Testis (tissue), 3 donors: Measurements from ENCODE around the gene C19orf53. TPM values are rescaled to one million over a fixed set of nuclear protein-coding genes. Genes with fewer than 3 reads are reported as not detected.
A peak's percentile ranks its signal among the peaks of the same experiment; 100 is the strongest.

Experiments used
- DNase-seq: peaks from one replicate; pipeline ENCODE4 v3.0.0-alpha.2; 2019
- H3K27ac ChIP-seq, 2 donors: fragments of 200-600 bp; sonication (generic); one replicate each; pipeline ENCODE4 v1.5.1; 2019
- H3K27me3 ChIP-seq: fragments of 200-600 bp; sonication (generic); one replicate; pipeline ENCODE4 v1.5.1; 2019
- H3K36me3 ChIP-seq: fragments of 200-600 bp; sonication (generic); one replicate; pipeline ENCODE4 v1.5.1; 2017; ENCODE audit warnings: low read depth; ENCODE audit errors: missing control alignments
- H3K4me1 ChIP-seq: fragments of 200-600 bp; sonication (generic); one replicate; pipeline ENCODE4 v1.5.1; 2019
- H3K4me3 ChIP-seq, 2 donors: fragments of 200-600 bp; sonication (generic); one replicate each; pipeline ENCODE4 v1.5.1; 2017 to 2019
- H3K9me3 ChIP-seq: fragments of 200-600 bp; sonication (generic); one replicate; pipeline ENCODE4 v1.5.1; 2017
- POLR2A ChIP-seq: fragments of 450-650 bp; IDR thresholded peaks from one replicate; pipeline ENCODE4 v1.6.1; 2017; ENCODE audit warnings: antibody characterized with exemption, mild to moderate bottlenecking, moderate library complexity
- whole genome bisulfite sequencing, 2 donors: methylation state at CpG; one replicate each; pipeline ENCODE4 v1.1.5; 2018; 5-methylcytosine and 5-hydroxymethylcytosine counted together
- intact Hi-C: fragments of 100-400 bp; cut with DNase I; formaldehyde crosslinking; loops from one replicate; pipeline ENCODE4 v1.15.1; 2023; ENCODE audit warnings: low total_unique reads
- polyA plus RNA-seq: library from polyadenylated mRNA; stranded (reverse); fragments of 350-450 nt; fragmentation: Illumina TruSeq; extraction: RNeasy Lipid Tissue Mini Kit (QIAGEN cat#74804); gene quantifications from one replicate; pipeline ENCODE4 v1.2.3, GENCODE V29; 2014; ENCODE audit warnings: low read depth, low replicate concordance; ENCODE audit not compliant: insufficient read depth
- total RNA-seq, 2 donors: library from RNA; depleted of rRNA; stranded (reverse); fragments of >200 nt; gene quantifications; one replicate each; pipeline ENCODE4 v1.2.3, GENCODE V29; 2016
- TF ChIP-seq, protein P1 (sequence below), 3 experiments: fragments of 450-650 bp in 2 of 3; fragments of 200-600 bp in 1 of 3; sonication (generic) in 1 of 3; IDR thresholded peaks; one replicate each; pipeline ENCODE4 v1.5.1; 2016 to 2019; ENCODE audit warnings: antibody characterized with exemption in 3 of 3, mild to moderate bottlenecking in 2 of 3, moderate library complexity in 1 of 3

Gene C19orf53
- total and polyA plus RNA-seq, 3 donors from 2014 or later = 114 to 137 (median 128) TPM

DNA sequence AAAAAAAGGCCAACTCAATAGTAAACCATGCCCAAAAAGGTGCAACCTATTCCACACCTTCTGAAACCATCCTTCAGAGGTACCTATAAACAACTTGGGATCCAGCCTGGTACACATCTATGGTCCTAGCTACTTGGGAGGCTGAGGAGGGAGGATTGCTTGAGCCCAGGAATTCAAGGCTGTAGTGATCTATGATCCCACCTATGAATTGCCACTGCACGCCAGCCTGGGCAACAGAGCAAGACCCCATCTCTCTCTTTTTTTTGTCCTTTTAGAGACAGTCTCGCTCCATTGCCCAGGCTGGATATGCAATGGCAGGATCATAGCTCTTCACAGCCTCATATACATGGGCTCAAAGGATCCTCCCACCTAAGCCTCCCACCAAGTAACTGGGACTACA is 47.0 kb downstream of the C19orf53 start:
- Histone ChIP-seq H3K4me3 (no peak overlapping the region), H3K36me3 (no peaks in the 10 kb centered on the region), H3K27ac (no peak overlapping the region), H3K4me1 (no peaks in the 10 kb centered on the region), H3K27me3 (no peaks in the 10 kb centered on the region), H3K9me3 (no peaks in the 10 kb centered on the region)
- 92 to 100% methylated on average over 2 of the region's 2 CpGs for WGBS, 2 donors
- intact Hi-C loops = no loop called here
- no peak for TF ChIP-seq POLR2A
- TF ChIP-seq, protein P1, sequence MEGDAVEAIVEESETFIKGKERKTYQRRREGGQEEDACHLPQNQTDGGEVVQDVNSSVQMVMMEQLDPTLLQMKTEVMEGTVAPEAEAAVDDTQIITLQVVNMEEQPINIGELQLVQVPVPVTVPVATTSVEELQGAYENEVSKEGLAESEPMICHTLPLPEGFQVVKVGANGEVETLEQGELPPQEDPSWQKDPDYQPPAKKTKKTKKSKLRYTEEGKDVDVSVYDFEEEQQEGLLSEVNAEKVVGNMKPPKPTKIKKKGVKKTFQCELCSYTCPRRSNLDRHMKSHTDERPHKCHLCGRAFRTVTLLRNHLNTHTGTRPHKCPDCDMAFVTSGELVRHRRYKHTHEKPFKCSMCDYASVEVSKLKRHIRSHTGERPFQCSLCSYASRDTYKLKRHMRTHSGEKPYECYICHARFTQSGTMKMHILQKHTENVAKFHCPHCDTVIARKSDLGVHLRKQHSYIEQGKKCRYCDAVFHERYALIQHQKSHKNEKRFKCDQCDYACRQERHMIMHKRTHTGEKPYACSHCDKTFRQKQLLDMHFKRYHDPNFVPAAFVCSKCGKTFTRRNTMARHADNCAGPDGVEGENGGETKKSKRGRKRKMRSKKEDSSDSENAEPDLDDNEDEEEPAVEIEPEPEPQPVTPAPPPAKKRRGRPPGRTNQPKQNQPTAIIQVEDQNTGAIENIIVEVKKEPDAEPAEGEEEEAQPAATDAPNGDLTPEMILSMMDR (IDR thresholded peaks at IDR 0.05) = no peak
- no peak for DNase-seq

DNA sequence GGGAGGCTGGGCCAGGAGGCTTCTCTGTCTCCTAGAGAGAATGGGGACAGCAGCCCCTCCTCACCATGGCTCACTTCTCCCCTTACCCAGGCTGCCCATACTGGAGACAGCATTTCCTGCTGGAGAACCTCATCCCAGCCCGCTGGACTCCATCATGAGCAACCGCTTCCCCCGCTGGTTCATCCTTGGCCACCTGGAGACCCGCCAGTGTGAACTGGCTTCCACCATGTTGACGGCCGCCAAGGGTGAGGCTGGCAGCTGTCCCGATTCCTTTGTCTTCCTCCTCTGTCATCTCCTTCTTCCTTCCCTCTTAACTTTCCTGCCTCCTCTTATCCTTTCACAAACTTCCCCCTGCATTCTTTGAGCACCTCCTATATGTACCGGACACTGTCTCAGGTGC is 49.0 kb downstream of the C19orf53 start:
- Histone ChIP-seq H3K36me3 (no peaks in the 10 kb centered on the region), H3K4me3 (no peak overlapping the region), H3K27me3 (no peaks in the 10 kb centered on the region), H3K9me3 (no peaks in the 10 kb centered on the region), H3K4me1 (no peaks in the 10 kb centered on the region), H3K27ac (peak overlapping the region in 1 of 2 donors; percentile 70)
- intact Hi-C loops = no loop called here
- no peak for DNase-seq
- WGBS, 2 donors = 68 to 79% methylated on average over 8 of the region's 8 CpGs
- no peak for TF ChIP-seq POLR2A
- TF ChIP-seq, protein P1 (IDR thresholded peaks at IDR 0.05) = no peak

DNA sequence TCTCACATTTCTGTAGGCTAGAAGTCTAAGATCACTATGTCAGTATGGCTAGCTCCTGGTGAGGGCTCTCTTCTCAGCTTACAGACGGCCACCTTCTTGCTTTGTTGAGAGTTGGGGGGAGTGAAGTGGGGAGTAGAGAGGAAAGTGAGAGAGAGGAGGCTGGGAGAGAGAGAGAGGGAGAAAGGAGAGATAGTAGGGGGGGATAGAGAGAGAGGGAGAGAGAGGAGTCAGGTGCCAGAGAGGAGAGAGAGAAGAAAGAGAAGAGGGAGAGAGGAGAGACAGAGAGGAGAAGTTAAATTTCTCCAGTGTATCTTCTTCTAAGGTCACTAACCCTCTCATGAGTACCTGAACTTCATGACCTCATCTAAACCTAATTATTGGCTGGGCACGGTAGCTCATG is 49.6 kb downstream of the C19orf53 start:
- TF ChIP-seq, protein P1 (IDR thresholded peaks at IDR 0.05) = no peak
- no peak for TF ChIP-seq POLR2A
- no peak for DNase-seq
- Histone ChIP-seq H3K9me3 (no peaks in the 10 kb centered on the region), H3K4me1 (no peaks in the 10 kb centered on the region), H3K4me3 (no peak overlapping the region), H3K36me3 (no peaks in the 10 kb centered on the region), H3K27ac (no peak overlapping the region), H3K27me3 (no peaks in the 10 kb centered on the region)
- intact Hi-C loops = no loop called here
- WGBS, 2 donors = 89 to 91% methylated on average over 2 of the region's 2 CpGs

DNA sequence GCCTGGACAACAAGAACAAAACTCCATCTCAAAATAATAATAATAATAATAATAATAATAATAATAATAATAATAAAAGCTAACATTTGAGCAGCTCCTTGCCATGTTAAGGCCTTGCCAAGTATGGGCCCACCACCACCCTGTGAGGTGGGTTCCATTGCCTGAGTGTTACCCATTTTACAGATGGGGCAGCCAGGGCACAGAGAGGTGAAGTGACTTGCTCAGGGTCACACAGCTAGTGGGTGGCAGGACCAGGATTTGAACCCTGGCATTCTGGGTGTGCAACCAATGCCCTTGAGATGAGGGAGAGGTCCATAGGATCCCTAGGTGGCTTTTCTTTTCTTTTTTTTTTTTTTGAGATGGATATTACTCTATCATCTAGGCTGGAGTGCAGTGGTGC is 50.4 kb downstream of the C19orf53 start:
- Histone ChIP-seq H3K27me3 (no peaks in the 10 kb centered on the region), H3K36me3 (no peaks in the 10 kb centered on the region), H3K9me3 (no peaks in the 10 kb centered on the region), H3K4me1 (no peaks in the 10 kb centered on the region), H3K27ac (no peak overlapping the region), H3K4me3 (no peak overlapping the region)
- no peak for DNase-seq
- no peak for TF ChIP-seq POLR2A
- TF ChIP-seq, protein P1 (IDR thresholded peaks at IDR 0.05) = no peak
- intact Hi-C loops = no loop called here

DNA sequence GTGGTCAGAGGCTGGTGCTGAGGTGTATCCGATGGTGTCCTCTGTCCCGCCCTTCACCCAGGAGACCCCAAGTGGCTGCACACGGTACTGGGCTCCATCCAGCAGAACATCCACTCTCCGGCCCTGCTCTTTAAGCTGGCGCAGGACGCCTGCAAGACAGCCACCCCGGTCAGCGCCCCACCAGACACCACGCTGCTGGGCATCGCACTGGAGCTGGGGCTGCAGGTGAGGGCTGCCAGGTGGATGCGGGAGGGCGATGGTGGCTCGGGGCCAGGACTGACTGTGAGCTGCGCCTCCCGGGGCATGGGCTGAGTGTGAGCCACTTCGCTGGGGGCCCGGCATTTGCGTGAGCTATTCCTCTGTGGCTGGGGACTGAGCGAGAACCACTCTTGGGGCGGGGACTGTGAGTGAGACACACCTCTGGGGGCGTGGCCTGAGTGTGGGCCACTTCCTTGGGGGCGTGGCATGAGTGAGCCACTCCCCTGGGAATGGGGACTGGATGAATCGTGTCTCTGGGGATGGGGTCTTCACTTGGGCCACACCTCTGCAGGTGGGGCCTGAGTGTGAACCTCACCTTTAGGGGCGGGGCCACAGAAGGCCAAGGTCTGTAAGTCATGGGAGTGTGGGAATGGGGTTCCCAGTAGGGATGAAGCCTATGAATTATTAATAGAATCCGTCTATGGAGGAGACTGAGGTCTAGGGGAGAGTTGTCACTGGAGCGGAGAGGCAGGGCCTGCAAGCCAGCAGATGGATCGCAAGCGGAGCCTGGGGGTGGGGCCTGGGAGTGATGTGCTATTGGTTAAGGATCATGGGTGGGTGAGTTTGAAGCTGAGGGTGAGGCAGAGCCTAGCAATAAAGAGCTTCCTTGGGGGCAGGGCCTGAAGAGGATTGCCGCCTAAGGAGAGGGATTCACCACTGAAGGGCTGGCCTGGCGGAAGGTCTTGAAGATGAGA is 51.5 kb downstream of the C19orf53 start:
- intact Hi-C loops = no loop called here
- Histone ChIP-seq H3K4me1 (no peaks in the 10 kb centered on the region), H3K27ac (no peak overlapping the region), H3K36me3 (no peaks in the 10 kb centered on the region), H3K4me3 (no peak overlapping the region), H3K9me3 (no peaks in the 10 kb centered on the region), H3K27me3 (no peaks in the 10 kb centered on the region)
- TF ChIP-seq, protein P1 (IDR thresholded peaks at IDR 0.05) = no peak
- TF ChIP-seq POLR2A = no peak
- WGBS, 2 donors = 83 to 87% methylated on average over 12 to 24 of the region's 30 CpGs
- DNase-seq = no peak
